HL-60 (cell line): ENCODE results near the gene TACC2.

Experiments used
- DNase-seq, 2 experiments: peaks; one replicate each; pipeline ENCODE4 v3.0.0-alpha.2; 2010 to 2020; ENCODE audit warnings: low read depth in 1 of 2, low spot score in 1 of 2
- H3K27ac ChIP-seq: fragments of 250-450 bp; sonication (Bioruptor Pico); replicated peaks from 2 replicates; pipeline ENCODE4 v1.5.1; 2020; ENCODE audit warnings: mild to moderate bottlenecking, moderate library complexity
- H3K27me3 ChIP-seq: fragments of 250-450 bp; sonication (Bioruptor Pico); 2 replicates; pipeline ENCODE4 v1.5.1; 2021; ENCODE audit warnings: mild to moderate bottlenecking, moderate library complexity; ENCODE audit not compliant: insufficient read depth, poor library complexity, severe bottlenecking
- H3K4me3 ChIP-seq: replicated peaks from 2 replicates; pipeline ENCODE4 v1.5.1; 2011; ENCODE audit warnings: mild to moderate bottlenecking, control low read depth, low read length; ENCODE audit not compliant: insufficient read depth
- GABPA ChIP-seq: IDR thresholded peaks from 2 replicates; pipeline ENCODE4 v1.6.1; 2012; ENCODE audit warnings: low read depth
- POLR2AphosphoS5 ChIP-seq: IDR thresholded peaks from 2 replicates; pipeline ENCODE4 v1.6.1; 2012; ENCODE audit warnings: low read depth
- SPI1 ChIP-seq: IDR thresholded peaks from 2 replicates; pipeline ENCODE4 v1.6.1; 2012; ENCODE audit warnings: low read depth, mild to moderate bottlenecking, borderline replicate concordance
- TF ChIP-seq, protein P1 (sequence below): IDR thresholded peaks from 2 replicates; pipeline ENCODE4 v1.6.1; 2012; ENCODE audit warnings: low read depth; ENCODE audit not compliant: insufficient replicate concordance
- TF ChIP-seq, protein P2 (sequence below): IDR thresholded peaks from one replicate; pipeline ENCODE4 v1.5.1; 2011; ENCODE audit warnings: low read length, control low read depth, inconsistent platforms; ENCODE audit not compliant: insufficient read depth

TACC2 gene

DNA sequence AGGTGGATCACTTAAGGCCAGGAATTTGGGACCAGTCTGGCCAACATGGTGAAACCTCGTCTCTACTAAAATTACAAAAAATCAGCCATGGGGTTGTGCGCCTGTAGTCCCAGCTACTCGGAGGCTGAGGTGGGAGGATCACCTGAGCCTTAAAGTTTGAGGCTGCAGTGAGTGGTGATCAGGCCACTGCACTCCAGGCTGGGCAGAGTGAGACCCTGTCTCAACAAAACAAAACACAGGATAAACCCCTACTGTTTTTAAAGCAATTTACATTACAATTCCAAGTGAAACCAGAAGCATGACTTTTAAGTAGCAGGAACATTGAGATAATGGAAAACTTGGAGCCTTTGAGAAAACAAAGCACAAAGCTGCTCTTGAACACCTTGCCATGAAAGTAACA is 189.7 kb downstream of the TACC2 start:
- Histone ChIP-seq H3K4me3 (no peak overlapping the region), H3K27me3 (peaks cover 2% of the 10 kb centered on the region), H3K27ac (no peak overlapping the region)
- DNase-seq = no peak
- no peak for TF ChIP-seq GABPA
- TF ChIP-seq, protein P1, sequence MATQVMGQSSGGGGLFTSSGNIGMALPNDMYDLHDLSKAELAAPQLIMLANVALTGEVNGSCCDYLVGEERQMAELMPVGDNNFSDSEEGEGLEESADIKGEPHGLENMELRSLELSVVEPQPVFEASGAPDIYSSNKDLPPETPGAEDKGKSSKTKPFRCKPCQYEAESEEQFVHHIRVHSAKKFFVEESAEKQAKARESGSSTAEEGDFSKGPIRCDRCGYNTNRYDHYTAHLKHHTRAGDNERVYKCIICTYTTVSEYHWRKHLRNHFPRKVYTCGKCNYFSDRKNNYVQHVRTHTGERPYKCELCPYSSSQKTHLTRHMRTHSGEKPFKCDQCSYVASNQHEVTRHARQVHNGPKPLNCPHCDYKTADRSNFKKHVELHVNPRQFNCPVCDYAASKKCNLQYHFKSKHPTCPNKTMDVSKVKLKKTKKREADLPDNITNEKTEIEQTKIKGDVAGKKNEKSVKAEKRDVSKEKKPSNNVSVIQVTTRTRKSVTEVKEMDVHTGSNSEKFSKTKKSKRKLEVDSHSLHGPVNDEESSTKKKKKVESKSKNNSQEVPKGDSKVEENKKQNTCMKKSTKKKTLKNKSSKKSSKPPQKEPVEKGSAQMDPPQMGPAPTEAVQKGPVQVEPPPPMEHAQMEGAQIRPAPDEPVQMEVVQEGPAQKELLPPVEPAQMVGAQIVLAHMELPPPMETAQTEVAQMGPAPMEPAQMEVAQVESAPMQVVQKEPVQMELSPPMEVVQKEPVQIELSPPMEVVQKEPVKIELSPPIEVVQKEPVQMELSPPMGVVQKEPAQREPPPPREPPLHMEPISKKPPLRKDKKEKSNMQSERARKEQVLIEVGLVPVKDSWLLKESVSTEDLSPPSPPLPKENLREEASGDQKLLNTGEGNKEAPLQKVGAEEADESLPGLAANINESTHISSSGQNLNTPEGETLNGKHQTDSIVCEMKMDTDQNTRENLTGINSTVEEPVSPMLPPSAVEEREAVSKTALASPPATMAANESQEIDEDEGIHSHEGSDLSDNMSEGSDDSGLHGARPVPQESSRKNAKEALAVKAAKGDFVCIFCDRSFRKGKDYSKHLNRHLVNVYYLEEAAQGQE = no peak
- TF ChIP-seq, protein P2, sequence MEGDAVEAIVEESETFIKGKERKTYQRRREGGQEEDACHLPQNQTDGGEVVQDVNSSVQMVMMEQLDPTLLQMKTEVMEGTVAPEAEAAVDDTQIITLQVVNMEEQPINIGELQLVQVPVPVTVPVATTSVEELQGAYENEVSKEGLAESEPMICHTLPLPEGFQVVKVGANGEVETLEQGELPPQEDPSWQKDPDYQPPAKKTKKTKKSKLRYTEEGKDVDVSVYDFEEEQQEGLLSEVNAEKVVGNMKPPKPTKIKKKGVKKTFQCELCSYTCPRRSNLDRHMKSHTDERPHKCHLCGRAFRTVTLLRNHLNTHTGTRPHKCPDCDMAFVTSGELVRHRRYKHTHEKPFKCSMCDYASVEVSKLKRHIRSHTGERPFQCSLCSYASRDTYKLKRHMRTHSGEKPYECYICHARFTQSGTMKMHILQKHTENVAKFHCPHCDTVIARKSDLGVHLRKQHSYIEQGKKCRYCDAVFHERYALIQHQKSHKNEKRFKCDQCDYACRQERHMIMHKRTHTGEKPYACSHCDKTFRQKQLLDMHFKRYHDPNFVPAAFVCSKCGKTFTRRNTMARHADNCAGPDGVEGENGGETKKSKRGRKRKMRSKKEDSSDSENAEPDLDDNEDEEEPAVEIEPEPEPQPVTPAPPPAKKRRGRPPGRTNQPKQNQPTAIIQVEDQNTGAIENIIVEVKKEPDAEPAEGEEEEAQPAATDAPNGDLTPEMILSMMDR = no peak
- no peak for TF ChIP-seq POLR2AphosphoS5
- TF ChIP-seq SPI1 = no peak

DNA sequence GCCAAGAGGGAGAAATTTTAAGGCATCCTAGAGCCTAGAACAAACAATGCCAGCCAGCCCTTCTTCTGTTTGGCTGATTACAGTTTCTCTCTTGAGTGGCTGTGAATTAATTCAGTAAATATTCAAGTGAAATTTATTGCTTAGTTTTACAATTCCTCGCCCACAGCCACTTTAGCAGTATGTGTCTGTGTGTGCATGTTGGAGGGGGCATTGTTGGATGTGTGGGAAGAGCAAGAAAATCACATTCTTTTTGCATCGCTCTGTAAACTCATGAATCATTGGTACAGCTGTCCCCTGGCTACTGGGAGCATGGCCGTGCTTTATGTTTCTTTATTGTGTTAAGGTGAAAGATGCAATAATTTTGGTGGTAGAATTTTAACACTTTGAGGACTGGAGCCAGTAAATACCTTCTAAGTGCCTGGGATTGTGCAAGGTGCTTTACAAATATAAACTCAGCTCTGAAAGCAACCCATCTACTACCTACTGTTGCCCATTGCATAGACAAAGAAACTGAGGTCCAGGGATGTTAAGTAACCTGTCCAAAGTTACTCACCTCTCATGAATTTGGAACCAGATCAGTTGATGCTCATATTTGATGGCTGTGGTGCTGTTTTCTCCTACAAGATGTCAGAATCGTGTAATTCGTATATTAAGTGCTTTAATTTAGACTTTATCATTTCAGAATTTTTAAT is 192.2 kb downstream of the TACC2 start:
- TF ChIP-seq SPI1 (no peak), POLR2AphosphoS5 (no peak), GABPA (no peak)
- TF ChIP-seq, protein P2 = no peak
- TF ChIP-seq, protein P1 = no peak
- no peak overlapping the region for H3K4me3 ChIP-seq
- DNase-seq = no peak
- no peaks in the 10 kb centered on the region for H3K27me3 ChIP-seq
- no peak overlapping the region for H3K27ac ChIP-seq

DNA sequence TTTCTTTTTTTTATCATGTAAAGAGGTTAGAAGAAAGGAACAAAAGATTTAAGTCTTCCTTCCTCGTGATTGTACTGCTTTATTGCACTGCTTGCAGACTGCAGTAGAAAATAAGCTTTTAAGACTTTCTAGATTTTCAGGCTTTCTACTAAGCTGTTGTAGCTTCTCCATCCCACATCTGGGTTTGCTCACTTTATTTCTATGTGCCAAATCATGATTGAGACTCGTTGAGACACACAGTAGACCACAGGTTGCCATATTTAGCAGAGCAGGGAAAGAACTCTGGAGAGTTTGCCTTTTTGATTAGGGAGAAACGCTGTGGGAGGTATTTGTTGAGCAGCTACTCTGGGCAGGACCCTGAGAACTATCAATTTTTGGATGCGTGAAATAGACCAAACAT is 192.9 kb downstream of the TACC2 start:
- DNase-seq = no peak
- Histone ChIP-seq H3K27ac (no peak overlapping the region), H3K4me3 (no peak overlapping the region), H3K27me3 (no peaks in the 10 kb centered on the region)
- TF ChIP-seq, protein P1 = no peak
- TF ChIP-seq POLR2AphosphoS5 = no peak
- no peak for TF ChIP-seq GABPA
- TF ChIP-seq, protein P2 = no peak
- TF ChIP-seq SPI1 = no peak
